Neuronal stem cell (in vitro differentiated cells): ENCODE measurements around the gene PTEN.

ENCODE experiments used
- DNase-seq: peaks from one replicate; pipeline ENCODE4 v3.0.0-alpha.2; 2013; ENCODE audit warnings: low spot score
- H2AFZ ChIP-seq: one replicate; pipeline ENCODE4 v1.6.1; 2013; ENCODE audit warnings: mild to moderate bottlenecking, low read length, inconsistent platforms
- H2AK5ac ChIP-seq: 2 replicates; pipeline ENCODE4 v1.6.1; 2013; ENCODE audit warnings: low read depth, mild to moderate bottlenecking, inconsistent platforms, low read length, moderate library complexity, mixed read lengths
- H2BK120ac ChIP-seq: 2 replicates; pipeline ENCODE4 v1.6.1; 2013; ENCODE audit warnings: low read depth, mild to moderate bottlenecking, inconsistent platforms, low read length, moderate library complexity, mixed read lengths
- H2BK12ac ChIP-seq: one replicate; pipeline ENCODE4 v1.6.1; 2013; ENCODE audit warnings: low read length, inconsistent platforms
- H2BK15ac ChIP-seq: 2 replicates; pipeline ENCODE4 v1.6.1; 2013; ENCODE audit warnings: mild to moderate bottlenecking, low read length, inconsistent platforms, mixed read lengths
- H2BK5ac ChIP-seq: one replicate; pipeline ENCODE4 v1.6.1; 2013; ENCODE audit warnings: inconsistent platforms, mild to moderate bottlenecking, low read length, moderate library complexity
- H3K14ac ChIP-seq: one replicate; pipeline ENCODE4 v1.6.1; 2013; ENCODE audit warnings: low read length, inconsistent platforms
- H3K18ac ChIP-seq: 2 replicates; pipeline ENCODE4 v1.6.1; 2013; ENCODE audit warnings: low read length, inconsistent platforms
- H3K23ac ChIP-seq: 2 replicates; pipeline ENCODE4 v1.6.1; 2013; ENCODE audit warnings: low read depth, mild to moderate bottlenecking, mixed read lengths, low read length, inconsistent platforms; ENCODE audit not compliant: poor library complexity
- H3K27ac ChIP-seq: replicated peaks from 3 replicates; pipeline ENCODE4 v1.5.1; 2013; ENCODE audit warnings: low read length, inconsistent platforms
- H3K27me3 ChIP-seq, 3 experiments: 2 replicates each; pipeline ENCODE4 v1.6.1; 2013; ENCODE audit warnings: low read length in 3 of 3, mild to moderate bottlenecking in 2 of 3, inconsistent platforms in 1 of 3, low read depth in 1 of 3, mixed read lengths in 1 of 3, moderate library complexity in 1 of 3; ENCODE audit not compliant: control insufficient read depth in 3 of 3, insufficient read depth in 3 of 3
- H3K36me3 ChIP-seq, 2 donors: replicated peaks in 1 of 2; 2 replicates each; pipeline ENCODE4 v1.6.1; 2013; ENCODE audit warnings: low read length in 2 of 2; ENCODE audit not compliant: control insufficient read depth in 2 of 2, insufficient read depth in 2 of 2
- H3K4ac ChIP-seq: 2 replicates; pipeline ENCODE4 v1.6.1; 2013; ENCODE audit warnings: inconsistent platforms, mild to moderate bottlenecking, low read length, moderate library complexity
- H3K4me1 ChIP-seq, 2 donors: 1 replicate in 1 of 2; 2 replicates in 1 of 2; pipeline ENCODE4 v1.6.1; 2013; ENCODE audit warnings: low read length in 2 of 2, low read depth in 1 of 2; ENCODE audit not compliant: control insufficient read depth in 2 of 2, insufficient read depth in 1 of 2
- H3K4me2 ChIP-seq: one replicate; pipeline ENCODE4 v1.6.1; 2013; ENCODE audit warnings: mild to moderate bottlenecking, low read length, inconsistent platforms; ENCODE audit not compliant: insufficient read depth, poor library complexity, severe bottlenecking
- H3K4me3 ChIP-seq, 2 donors: 2 replicates each; pipeline ENCODE4 v1.5.1; 2013; ENCODE audit warnings: low read length in 2 of 2, mild to moderate bottlenecking in 2 of 2, inconsistent platforms in 1 of 2, moderate library complexity in 1 of 2
- H3K79me1 ChIP-seq: one replicate; pipeline ENCODE4 v1.6.1; 2013; ENCODE audit warnings: low read depth, mild to moderate bottlenecking, inconsistent platforms, low read length, moderate library complexity
- H3K9ac ChIP-seq: one replicate; pipeline ENCODE4 v1.6.1; 2013; ENCODE audit warnings: mild to moderate bottlenecking, low read depth, low read length, inconsistent platforms; ENCODE audit not compliant: poor library complexity
- H3K9me3 ChIP-seq, 2 donors: replicated peaks in 1 of 2; 2 replicates each; pipeline versions ENCODE3 to v1.6.1; 2013; ENCODE audit warnings: low read length in 2 of 2, mild to moderate bottlenecking in 2 of 2, inconsistent platforms in 1 of 2, low read depth in 1 of 2, mixed read lengths in 1 of 2, moderate library complexity in 1 of 2; ENCODE audit not compliant: control insufficient read depth in 2 of 2, insufficient read depth in 1 of 2
- H4K8ac ChIP-seq: one replicate; pipeline ENCODE4 v1.6.1; 2013; ENCODE audit warnings: low read depth, mild to moderate bottlenecking, inconsistent platforms, low read length, moderate library complexity
- H4K91ac ChIP-seq: one replicate; pipeline ENCODE4 v1.6.1; 2013; ENCODE audit warnings: low read length, low read depth, mild to moderate bottlenecking, inconsistent platforms; ENCODE audit not compliant: poor library complexity
- WGBS, 2 donors: extraction: QIAGEN DNeasy Blood & Tissue Kit; methylation state at CpG; one replicate each; pipeline ENCODE4 v1.1.7; 2013; ENCODE audit warnings: missing lambda C conversion rate in 2 of 2, mixed read lengths in 1 of 2; ENCODE audit not compliant: insufficient read length in 2 of 2, insufficient replicate concordance in 1 of 2; ENCODE audit errors: extremely low coverage in 2 of 2; 5-methylcytosine and 5-hydroxymethylcytosine counted together

The PTEN gene

DNA sequence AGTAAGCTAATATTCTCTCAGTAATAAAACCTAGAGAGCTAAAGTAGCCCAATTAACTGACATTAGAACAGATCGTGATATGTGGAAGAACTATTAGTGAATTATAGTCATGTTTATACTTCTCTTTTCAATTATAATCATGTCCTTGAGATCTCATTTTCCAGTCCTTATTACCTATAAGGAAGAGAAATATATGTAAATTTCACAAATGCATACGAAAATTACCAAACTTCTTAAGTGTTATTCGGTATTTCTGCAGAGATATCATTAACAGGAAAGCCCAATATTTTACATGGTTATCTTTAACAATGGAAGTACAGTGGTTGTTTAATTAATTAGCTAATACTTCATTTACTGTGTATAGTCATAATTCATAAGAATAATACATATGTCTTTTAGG lies 110.7 kb downstream of the PTEN start:
- Histone ChIP-seq H3K27me3 (no peaks in the 10 kb centered on the region), H2BK5ac (no peak overlapping the region), H2AFZ (no peak overlapping the region), H4K91ac (no peak overlapping the region), H3K27ac (no peak overlapping the region), H3K14ac (no peak overlapping the region), H3K4ac (no peak overlapping the region), H4K8ac (no peak overlapping the region), H3K4me1 (peaks cover 0 to 3% of the 10 kb centered on the region in 2 donors), H3K79me1 (no peaks in the 10 kb centered on the region), H3K4me3 (no peak overlapping the region), H2AK5ac (no peak overlapping the region), H3K36me3 (no peaks in the 10 kb centered on the region), H3K18ac (no peak overlapping the region), H2BK15ac (no peak overlapping the region), H3K9me3 (no peaks in the 10 kb centered on the region), H2BK120ac (no peak overlapping the region), H3K4me2 (no peak overlapping the region), H3K23ac (no peak overlapping the region), H3K9ac (no peak overlapping the region), H2BK12ac (no peak overlapping the region)
- WGBS, 2 donors: no CpG with 5 or more reads among the region's 3 CpGs
- no peak for DNase-seq

DNA sequence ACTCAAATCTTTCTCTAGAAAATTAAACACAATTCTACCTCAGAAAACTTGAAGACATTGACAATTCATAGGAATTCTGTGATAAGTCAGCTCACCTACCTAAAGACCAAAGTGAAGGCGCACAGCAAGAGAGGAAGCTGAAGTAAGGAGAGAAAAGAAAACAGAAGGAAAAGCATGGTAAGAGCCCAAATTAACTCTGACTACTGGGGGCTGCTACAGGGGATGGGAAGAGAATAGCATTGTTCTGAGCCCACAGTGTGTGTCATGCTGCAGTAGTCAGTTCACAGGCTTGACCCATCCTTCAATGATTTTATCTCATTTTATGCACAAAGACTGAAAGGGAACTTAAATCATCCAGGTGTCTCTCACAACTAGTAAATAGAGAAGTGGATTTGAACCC lies 111.3 kb downstream of the PTEN start:
- no peak for DNase-seq
- H2AFZ ChIP-seq: no peak overlapping the region
- H2BK15ac ChIP-seq: no peak overlapping the region
- no peak overlapping the region for H3K18ac ChIP-seq
- no CpG with 5 or more reads among the region's 1 CpG for WGBS, 2 donors
- H3K36me3 ChIP-seq: no peaks in the 10 kb centered on the region
- H3K4me3 ChIP-seq: no peak overlapping the region
- H3K27me3 ChIP-seq: no peaks in the 10 kb centered on the region
- H2AK5ac ChIP-seq: no peak overlapping the region
- H3K27ac ChIP-seq: no peak overlapping the region
- H3K9ac ChIP-seq: no peak overlapping the region
- H3K4me2 ChIP-seq: no peak overlapping the region
- H3K23ac ChIP-seq: no peak overlapping the region
- peaks cover 0 to 3% of the 10 kb centered on the region in 2 donors for H3K4me1 ChIP-seq
- no peak overlapping the region for H2BK120ac ChIP-seq
- no peaks in the 10 kb centered on the region for H3K9me3 ChIP-seq
- no peaks in the 10 kb centered on the region for H3K79me1 ChIP-seq
- H4K91ac ChIP-seq: no peak overlapping the region
- no peak overlapping the region for H2BK5ac ChIP-seq
- no peak overlapping the region for H4K8ac ChIP-seq
- no peak overlapping the region for H3K14ac ChIP-seq
- H3K4ac ChIP-seq: no peak overlapping the region
- H2BK12ac ChIP-seq: no peak overlapping the region

DNA sequence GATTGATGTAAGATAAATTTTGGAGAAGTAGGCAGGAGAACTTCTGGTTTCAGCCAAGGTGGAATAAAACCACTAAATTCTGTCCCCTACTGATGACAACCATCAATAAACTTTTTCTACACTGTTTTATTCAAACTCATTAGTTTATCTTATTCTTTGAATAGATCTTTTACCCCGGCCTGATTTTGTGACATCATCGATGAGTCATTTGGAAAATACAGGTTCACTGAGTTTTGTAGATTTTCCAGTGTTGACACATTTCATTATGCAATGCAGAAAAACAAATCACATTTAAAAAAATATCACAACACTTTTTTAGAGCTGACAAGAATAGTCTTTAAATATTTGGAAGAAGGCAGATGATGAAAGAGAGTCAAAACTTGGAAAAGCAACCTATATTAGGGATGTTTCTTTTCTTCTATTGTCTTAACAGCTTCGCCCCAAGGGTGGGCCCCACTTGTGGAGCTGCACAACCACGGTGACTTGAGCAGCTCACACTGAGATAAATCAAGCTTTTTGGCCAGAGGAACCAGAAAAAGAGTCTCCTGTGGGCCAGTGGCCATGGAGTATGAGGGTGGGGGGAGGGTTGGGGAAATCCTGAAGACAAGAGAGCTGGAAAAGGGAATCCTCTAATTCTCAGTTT lies 112.8 kb downstream of the PTEN start:
- H3K23ac ChIP-seq: no peak overlapping the region
- H4K8ac ChIP-seq: no peak overlapping the region
- H2AK5ac ChIP-seq: no peak overlapping the region
- H2BK12ac ChIP-seq: no peak overlapping the region
- no peaks in the 10 kb centered on the region for H3K36me3 ChIP-seq
- H2BK120ac ChIP-seq: no peak overlapping the region
- no peak for DNase-seq
- H3K27ac ChIP-seq: no peak overlapping the region
- H3K4me3 ChIP-seq: no peak overlapping the region
- no peak overlapping the region for H4K91ac ChIP-seq
- H3K27me3 ChIP-seq: no peaks in the 10 kb centered on the region
- H2AFZ ChIP-seq: no peak overlapping the region
- no peak overlapping the region for H3K18ac ChIP-seq
- H3K4me1 ChIP-seq: peaks cover 0 to 3% of the 10 kb centered on the region in 2 donors
- no CpG with 5 or more reads among the region's 4 CpGs for WGBS, 2 donors
- no peak overlapping the region for H3K14ac ChIP-seq
- H3K4me2 ChIP-seq: no peak overlapping the region
- H3K4ac ChIP-seq: no peak overlapping the region
- H3K79me1 ChIP-seq: no peaks in the 10 kb centered on the region
- H3K9ac ChIP-seq: no peak overlapping the region
- H3K9me3 ChIP-seq: no peaks in the 10 kb centered on the region
- no peak overlapping the region for H2BK5ac ChIP-seq
- no peak overlapping the region for H2BK15ac ChIP-seq

DNA sequence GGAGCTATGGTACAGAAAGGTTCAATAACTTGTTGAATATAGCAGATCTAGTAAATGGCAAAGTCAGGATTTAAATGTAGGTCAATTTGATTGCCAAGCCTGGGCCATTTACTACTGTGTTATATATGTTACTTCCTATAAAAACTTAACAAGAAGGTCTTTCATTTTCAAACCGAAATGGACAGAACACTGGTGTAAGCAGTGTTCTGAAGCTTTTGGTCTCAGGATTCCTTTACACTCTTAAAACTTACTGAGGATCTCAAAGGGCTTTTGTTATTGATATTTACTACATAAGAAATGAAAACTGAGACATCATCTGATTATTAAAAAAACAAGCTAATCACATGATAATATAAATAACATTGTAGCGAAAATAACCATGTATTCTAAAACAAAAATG lies 114.7 kb downstream of the PTEN start:
- Histone ChIP-seq H3K4me2 (no peak overlapping the region), H2AK5ac (no peak overlapping the region), H2BK12ac (no peak overlapping the region), H3K27ac (no peak overlapping the region), H3K79me1 (no peaks in the 10 kb centered on the region), H3K36me3 (no peaks in the 10 kb centered on the region), H2BK15ac (no peak overlapping the region), H2AFZ (no peak overlapping the region), H3K14ac (no peak overlapping the region), H3K23ac (no peak overlapping the region), H2BK5ac (no peak overlapping the region), H2BK120ac (no peak overlapping the region), H3K4me3 (no peak overlapping the region), H3K4me1 (peaks cover 0 to 3% of the 10 kb centered on the region in 2 donors), H3K9me3 (no peaks in the 10 kb centered on the region), H3K18ac (no peak overlapping the region), H3K9ac (no peak overlapping the region), H4K8ac (no peak overlapping the region), H3K4ac (no peak overlapping the region), H3K27me3 (no peaks in the 10 kb centered on the region), H4K91ac (no peak overlapping the region)
- DNase-seq: no peak
- no CpG with 5 or more reads among the region's 2 CpGs for WGBS, 2 donors
